Left renal cortex interstitium (tissue), 4 donors: ENCODE measurements around the gene LDLRAD4. TPM values are rescaled to one million over a fixed set of nuclear protein-coding genes. Genes with fewer than 3 reads are reported as not detected.
"Not testable (repeated sequence)": the region's sequence is repeated elsewhere in the genome, so short reads cannot be mapped to it uniquely, and the experiment has no call there.

Source experiments
- DNase-seq, 4 donors: peaks; one replicate each; pipeline ENCODE4 v3.0.0-alpha.2; 2013; ENCODE audit warnings: low read depth in 4 of 4, low spot score in 2 of 4, missing footprints in 1 of 4
- polyA plus RNA-seq, 4 donors: library from polyadenylated mRNA; unstranded; fragments of 120-200 nt; gene quantifications; one replicate each; pipeline ENCODE4 v1.2.1, GENCODE V29; 2013; ENCODE audit not compliant: insufficient read length in 4 of 4

LDLRAD4 gene
- polyA plus RNA-seq, 4 donors: 10.3 to 12.7 (median 12.3) TPM

GRCh38 chr18:13473751-13474150 lies 255.2 kb downstream of the LDLRAD4 start:
- no peak for DNase-seq

- DNase-seq: no peak
Measured at GRCh38 chr18:13474336-13474735, 255.8 kb downstream of the LDLRAD4 start.

GRCh38 chr18:13474907-13475545 lies 256.5 kb downstream of the LDLRAD4 start:
- DNase-seq: no peak

GRCh38 chr18:13476312-13476711 lies 257.8 kb downstream of the LDLRAD4 start:
- not testable (repeated sequence) for DNase-seq

GRCh38 chr18:13477147-13477683 lies 258.7 kb downstream of the LDLRAD4 start:
- no peak for DNase-seq

GRCh38 chr18:13480571-13481255 lies 262.2 kb downstream of the LDLRAD4 start:
- DNase-seq: no peak

- no peak for DNase-seq
Measured at GRCh38 chr18:13481331-13481730, 262.8 kb downstream of the LDLRAD4 start.

- DNase-seq: no peak
Measured at GRCh38 chr18:13481820-13482617, 263.5 kb downstream of the LDLRAD4 start.

GRCh38 chr18:13482618-13482945 lies 264.0 kb downstream of the LDLRAD4 start:
- no peak for DNase-seq

GRCh38 chr18:13483316-13484270 lies 265.0 kb downstream of the LDLRAD4 start:
- DNase-seq: no peak

GRCh38 chr18:13485182-13485581 lies 266.6 kb downstream of the LDLRAD4 start:
- no peak for DNase-seq

- DNase-seq: no peak
Measured at GRCh38 chr18:13485604-13486003, 267.0 kb downstream of the LDLRAD4 start.

- DNase-seq: no peak
Measured at GRCh38 chr18:13486284-13486683, 267.7 kb downstream of the LDLRAD4 start.

- DNase-seq: no peak
Measured at GRCh38 chr18:13486686-13487085, 268.1 kb downstream of the LDLRAD4 start.

GRCh38 chr18:13487237-13487636 lies 268.7 kb downstream of the LDLRAD4 start:
- DNase-seq: no peak

- DNase-seq: no peak
Measured at GRCh38 chr18:13488281-13488929, 269.8 kb downstream of the LDLRAD4 start.

- DNase-seq: not testable (repeated sequence)
Measured at GRCh38 chr18:13489303-13489702, 270.7 kb downstream of the LDLRAD4 start.

GRCh38 chr18:13491138-13491537 lies 272.6 kb downstream of the LDLRAD4 start:
- no peak for DNase-seq

- DNase-seq: no peak
Measured at GRCh38 chr18:13492314-13492713, 273.8 kb downstream of the LDLRAD4 start.

GRCh38 chr18:13493079-13493478 lies 274.5 kb downstream of the LDLRAD4 start:
- no peak for DNase-seq
